ENCODE data around the gene DCUN1D3.
"Not testable (repeated sequence)": the region's sequence is repeated elsewhere in the genome, so short reads cannot be mapped to it uniquely, and the experiment has no call there.

The DCUN1D3 gene

GRCh38 chr16:20864376-20864775 is 35.8 kb downstream of the DCUN1D3 start:
- H3K27ac ChIP-seq (ENCODE audit: low read length); DNase-seq (ENCODE audit: low read depth, low spot score); H3K4me1 ChIP-seq (ENCODE audit: control insufficient read depth, insufficient read depth, low read length); H3K36me3 ChIP-seq (ENCODE audit: control insufficient read depth, insufficient read depth, low read length); H3K9me3 ChIP-seq (ENCODE audit: control insufficient read depth, insufficient read depth, low read length); H3K27me3 ChIP-seq (ENCODE audit: control insufficient read depth, insufficient read depth, low read length); H3K4me3 ChIP-seq (ENCODE audit: low read length): not testable (repeated sequence)
- no CpG with 5 or more reads among the region's 6 CpGs for WGBS (ENCODE audit: insufficient coverage, insufficient read length)

- no CpG with 5 or more reads among the region's 21 CpGs for WGBS (ENCODE audit: insufficient coverage, insufficient read length)
- Histone ChIP-seq H3K27me3 (ENCODE audit: control insufficient read depth, insufficient read depth, low read length) (no peaks in the 10 kb centered on the region), H3K27ac (ENCODE audit: low read length) (no peak overlapping the region), H3K36me3 (ENCODE audit: control insufficient read depth, insufficient read depth, low read length) (no peaks in the 10 kb centered on the region), H3K4me3 (ENCODE audit: low read length) (no peak overlapping the region), H3K4me1 (ENCODE audit: control insufficient read depth, insufficient read depth, low read length) (peaks cover 5% of the 10 kb centered on the region), H3K9me3 (ENCODE audit: control insufficient read depth, insufficient read depth, low read length) (no peaks in the 10 kb centered on the region)
- no peak for DNase-seq (ENCODE audit: low read depth, low spot score)
Observed at GRCh38 chr16:20862162-20862960, 37.8 kb downstream of the DCUN1D3 start.

- not testable (repeated sequence) for H3K4me3 ChIP-seq (ENCODE audit: low read length); H3K36me3 ChIP-seq (ENCODE audit: control insufficient read depth, insufficient read depth, low read length); H3K9me3 ChIP-seq (ENCODE audit: control insufficient read depth, insufficient read depth, low read length); H3K27ac ChIP-seq (ENCODE audit: low read length); H3K27me3 ChIP-seq (ENCODE audit: control insufficient read depth, insufficient read depth, low read length); DNase-seq (ENCODE audit: low read depth, low spot score); H3K4me1 ChIP-seq (ENCODE audit: control insufficient read depth, insufficient read depth, low read length)
- WGBS (ENCODE audit: insufficient coverage, insufficient read length): no CpG with 5 or more reads among the region's 4 CpGs
Observed at GRCh38 chr16:20860995-20861394, 39.2 kb downstream of the DCUN1D3 start.

DNA sequence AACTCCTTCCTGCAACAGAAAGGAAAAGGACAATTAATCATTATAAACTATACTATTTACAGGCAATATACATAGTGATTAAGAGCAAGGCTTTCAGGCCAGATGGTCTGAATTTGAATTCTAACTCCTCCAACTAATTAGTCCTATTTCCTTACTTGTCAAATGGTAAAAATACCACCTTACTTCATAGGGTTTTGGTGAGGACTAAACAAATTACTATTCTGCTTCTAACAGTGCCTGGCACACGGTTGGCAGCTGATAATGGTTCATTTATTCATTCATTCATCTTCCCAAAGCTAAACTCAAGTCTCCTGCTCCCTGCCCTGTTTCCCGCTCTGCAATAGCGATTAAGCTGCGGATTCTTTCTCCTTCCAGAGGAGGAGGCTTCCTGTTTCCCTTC is 39.8 kb downstream of the DCUN1D3 start:
- H3K36me3 ChIP-seq (ENCODE audit: control insufficient read depth, insufficient read depth, low read length): no peaks in the 10 kb centered on the region
- no peaks in the 10 kb centered on the region for H3K9me3 ChIP-seq (ENCODE audit: control insufficient read depth, insufficient read depth, low read length)
- H3K27ac ChIP-seq (ENCODE audit: low read length): no peak overlapping the region
- peaks cover 2% of the 10 kb centered on the region; the same call in 1 of the 2 replicates for H3K4me1 ChIP-seq (ENCODE audit: control insufficient read depth, insufficient read depth, low read length)
- no peaks in the 10 kb centered on the region for H3K27me3 ChIP-seq (ENCODE audit: control insufficient read depth, insufficient read depth, low read length)
- no peak overlapping the region for H3K4me3 ChIP-seq (ENCODE audit: low read length)
- no peak for DNase-seq (ENCODE audit: low read depth, low spot score)
- WGBS (ENCODE audit: insufficient coverage, insufficient read length): no CpG with 5 or more reads among the region's 4 CpGs

GRCh38 chr16:20859699-20860098 is 40.5 kb downstream of the DCUN1D3 start:
- DNase-seq (ENCODE audit: low read depth, low spot score): no peak
- peaks cover 2% of the 10 kb centered on the region; the same call in 1 of the 2 replicates for H3K4me1 ChIP-seq (ENCODE audit: control insufficient read depth, insufficient read depth, low read length)
- no peak overlapping the region for H3K27ac ChIP-seq (ENCODE audit: low read length)
- no peaks in the 10 kb centered on the region for H3K36me3 ChIP-seq (ENCODE audit: control insufficient read depth, insufficient read depth, low read length)
- no CpG with 5 or more reads among the region's 4 CpGs for WGBS (ENCODE audit: insufficient coverage, insufficient read length)
- H3K27me3 ChIP-seq (ENCODE audit: control insufficient read depth, insufficient read depth, low read length): no peaks in the 10 kb centered on the region
- H3K4me3 ChIP-seq (ENCODE audit: low read length): no peak overlapping the region
- no peaks in the 10 kb centered on the region for H3K9me3 ChIP-seq (ENCODE audit: control insufficient read depth, insufficient read depth, low read length)

DNA sequence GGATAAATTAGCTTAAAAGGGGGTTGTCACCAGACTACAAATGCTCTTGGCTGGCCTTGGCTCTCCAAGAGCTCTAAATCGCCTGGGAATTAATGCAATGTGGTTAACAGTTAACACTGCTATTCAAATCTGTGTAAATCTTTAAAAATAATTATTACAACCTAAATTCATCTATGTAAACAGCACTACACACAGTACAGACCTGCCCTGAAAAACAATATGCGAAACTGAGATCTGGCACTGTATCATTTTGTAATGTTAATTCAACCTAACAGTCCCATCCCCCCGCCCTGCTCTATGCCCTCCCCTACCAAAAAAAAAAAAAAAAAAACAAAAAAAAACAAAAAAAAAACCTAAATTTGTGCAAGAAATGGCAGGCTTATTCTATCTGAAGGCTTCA is 40.9 kb downstream of the DCUN1D3 start:
- Histone ChIP-seq H3K4me1 (ENCODE audit: control insufficient read depth, insufficient read depth, low read length) (peaks cover 2% of the 10 kb centered on the region; the same call in 1 of the 2 replicates), H3K27me3 (ENCODE audit: control insufficient read depth, insufficient read depth, low read length) (no peaks in the 10 kb centered on the region), H3K4me3 (ENCODE audit: low read length) (no peak overlapping the region), H3K36me3 (ENCODE audit: control insufficient read depth, insufficient read depth, low read length) (no peaks in the 10 kb centered on the region), H3K27ac (ENCODE audit: low read length) (no peak overlapping the region), H3K9me3 (ENCODE audit: control insufficient read depth, insufficient read depth, low read length) (no peaks in the 10 kb centered on the region)
- WGBS (ENCODE audit: insufficient coverage, insufficient read length): no CpG with 5 or more reads among the region's 3 CpGs
- no peak for DNase-seq (ENCODE audit: low read depth, low spot score)

- H3K27ac ChIP-seq (ENCODE audit: low read length): no peak overlapping the region
- no peaks in the 10 kb centered on the region for H3K4me1 ChIP-seq (ENCODE audit: control insufficient read depth, insufficient read depth, low read length)
- no peak for DNase-seq (ENCODE audit: low read depth, low spot score)
- no CpG with 5 or more reads among the region's 2 CpGs for WGBS (ENCODE audit: insufficient coverage, insufficient read length)
- H3K27me3 ChIP-seq (ENCODE audit: control insufficient read depth, insufficient read depth, low read length): no peaks in the 10 kb centered on the region
- H3K4me3 ChIP-seq (ENCODE audit: low read length): no peak overlapping the region
- H3K9me3 ChIP-seq (ENCODE audit: control insufficient read depth, insufficient read depth, low read length): no peaks in the 10 kb centered on the region
- H3K36me3 ChIP-seq (ENCODE audit: control insufficient read depth, insufficient read depth, low read length): no peaks in the 10 kb centered on the region
Observed at GRCh38 chr16:20857281-20857680, 42.9 kb downstream of the DCUN1D3 start.

DNA sequence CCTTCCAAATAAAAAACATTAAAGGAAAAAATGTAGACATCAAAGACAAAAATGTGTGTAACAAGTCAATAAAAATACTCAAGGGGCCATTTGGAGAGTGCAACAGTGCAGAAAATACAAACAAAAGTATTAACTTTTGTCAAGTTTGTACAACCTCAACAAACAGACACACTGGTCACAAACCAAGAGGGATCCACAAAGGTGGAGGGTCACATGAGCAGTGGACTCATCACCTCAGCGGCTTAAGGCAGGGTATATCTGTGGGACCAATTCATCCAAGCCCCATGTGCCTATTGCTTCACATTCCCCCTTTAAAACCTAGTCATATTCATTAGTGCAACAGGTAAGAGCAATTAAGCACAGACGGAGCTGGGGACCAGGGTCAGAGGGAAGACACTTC is 45.2 kb downstream of the DCUN1D3 start:
- no peak overlapping the region for H3K4me3 ChIP-seq (ENCODE audit: low read length)
- no peaks in the 10 kb centered on the region for H3K36me3 ChIP-seq (ENCODE audit: control insufficient read depth, insufficient read depth, low read length)
- no peaks in the 10 kb centered on the region for H3K9me3 ChIP-seq (ENCODE audit: control insufficient read depth, insufficient read depth, low read length)
- no peaks in the 10 kb centered on the region for H3K4me1 ChIP-seq (ENCODE audit: control insufficient read depth, insufficient read depth, low read length)
- no CpG with 5 or more reads among the region's 2 CpGs for WGBS (ENCODE audit: insufficient coverage, insufficient read length)
- H3K27me3 ChIP-seq (ENCODE audit: control insufficient read depth, insufficient read depth, low read length): no peaks in the 10 kb centered on the region
- no peak overlapping the region for H3K27ac ChIP-seq (ENCODE audit: low read length)
- no peak for DNase-seq (ENCODE audit: low read depth, low spot score)

DNA sequence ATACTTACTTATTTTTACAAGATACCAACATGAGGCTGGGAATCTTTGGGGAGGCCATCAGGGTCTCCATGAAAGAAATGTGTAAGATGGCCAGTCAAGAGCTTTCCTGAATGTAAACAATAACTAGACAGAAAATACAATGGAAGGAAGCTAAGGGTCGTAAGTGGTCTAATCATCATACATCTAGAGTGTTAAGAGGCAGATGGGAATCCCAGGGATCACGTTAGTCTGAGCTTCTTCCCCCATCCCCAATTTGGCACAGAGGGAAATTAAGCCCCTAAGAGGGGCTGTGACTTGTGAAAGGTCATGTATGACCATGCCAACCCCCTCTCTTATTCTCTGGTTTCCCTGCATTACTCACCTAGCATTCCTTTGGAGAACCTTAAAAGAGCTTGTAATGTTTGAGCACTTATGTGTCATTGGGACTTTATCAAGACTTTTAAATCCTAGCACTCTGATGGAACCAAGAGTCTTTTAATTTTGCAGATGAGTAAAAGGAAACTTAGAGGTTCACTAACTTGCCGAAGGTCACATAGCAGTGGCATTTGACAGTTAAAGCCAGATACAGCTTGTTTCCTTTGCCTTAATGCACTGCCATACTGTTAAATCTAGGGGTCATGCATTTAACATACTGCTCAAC is 46.1 kb downstream of the DCUN1D3 start:
- no peak overlapping the region for H3K4me3 ChIP-seq (ENCODE audit: low read length)
- no peak for DNase-seq (ENCODE audit: low read depth, low spot score)
- no peak overlapping the region for H3K27ac ChIP-seq (ENCODE audit: low read length)
- no peaks in the 10 kb centered on the region for H3K27me3 ChIP-seq (ENCODE audit: control insufficient read depth, insufficient read depth, low read length)
- H3K36me3 ChIP-seq (ENCODE audit: control insufficient read depth, insufficient read depth, low read length): no peaks in the 10 kb centered on the region
- WGBS (ENCODE audit: insufficient coverage, insufficient read length): no CpG with 5 or more reads among the region's 3 CpGs
- H3K4me1 ChIP-seq (ENCODE audit: control insufficient read depth, insufficient read depth, low read length): no peaks in the 10 kb centered on the region
- no peaks in the 10 kb centered on the region for H3K9me3 ChIP-seq (ENCODE audit: control insufficient read depth, insufficient read depth, low read length)

GRCh38 chr16:20853143-20853542 is 47.0 kb downstream of the DCUN1D3 start:
- Histone ChIP-seq H3K36me3 (ENCODE audit: control insufficient read depth, insufficient read depth, low read length) (no peaks in the 10 kb centered on the region), H3K4me1 (ENCODE audit: control insufficient read depth, insufficient read depth, low read length) (no peaks in the 10 kb centered on the region), H3K9me3 (ENCODE audit: control insufficient read depth, insufficient read depth, low read length) (no peaks in the 10 kb centered on the region), H3K27me3 (ENCODE audit: control insufficient read depth, insufficient read depth, low read length) (no peaks in the 10 kb centered on the region), H3K27ac (ENCODE audit: low read length) (no peak overlapping the region), H3K4me3 (ENCODE audit: low read length) (no peak overlapping the region)
- DNase-seq (ENCODE audit: low read depth, low spot score): no peak
- no CpG with 5 or more reads among the region's 5 CpGs for WGBS (ENCODE audit: insufficient coverage, insufficient read length)

- Histone ChIP-seq H3K4me3 (ENCODE audit: low read length) (no peak overlapping the region), H3K27me3 (ENCODE audit: control insufficient read depth, insufficient read depth, low read length) (no peaks in the 10 kb centered on the region), H3K27ac (ENCODE audit: low read length) (no peak overlapping the region), H3K36me3 (ENCODE audit: control insufficient read depth, insufficient read depth, low read length) (no peaks in the 10 kb centered on the region), H3K9me3 (ENCODE audit: control insufficient read depth, insufficient read depth, low read length) (no peaks in the 10 kb centered on the region), H3K4me1 (ENCODE audit: control insufficient read depth, insufficient read depth, low read length) (no peaks in the 10 kb centered on the region)
- DNase-seq (ENCODE audit: low read depth, low spot score): no peak
- no CpG with 5 or more reads among the region's 2 CpGs for WGBS (ENCODE audit: insufficient coverage, insufficient read length)
Observed at GRCh38 chr16:20851601-20852000, 48.6 kb downstream of the DCUN1D3 start.
